ENCODE measurements around the gene TMEM170A. TPM values are rescaled to one million over a fixed set of nuclear protein-coding genes. Genes with fewer than 3 reads are reported as not detected.

TMEM170A gene
- total and polyA plus RNA-seq, 2 of the 13 experiments (the other 11 are each of a cell fraction or from before 2014, with no cell fraction given) = 35.7 to 39.7 TPM

GRCh38 chr16:75445298-75445697 is 19.2 kb downstream of the TMEM170A start:
- 77% methylated on average over 5 of the region's 5 CpGs for WGBS (ENCODE audit: low lambda C conversion rate)
- Histone ChIP-seq H2AFZ (ENCODE audit: low read length) (no peak overlapping the region), H3K27me3 (ENCODE audit: control insufficient read depth in 1 of 2, insufficient read depth in 2 of 2, low read length in 2 of 2) (no peaks in the 10 kb centered on the region), H3K79me2 (ENCODE audit: insufficient read depth, low read length) (peaks cover 6% of the 10 kb centered on the region), H3K4me1 (ENCODE audit: insufficient read depth, low read length) (peaks cover 15% of the 10 kb centered on the region), H3K4me2 (ENCODE audit: low read depth, low read length) (no peak overlapping the region), H3K36me3 (replicated peaks in 1 of 2; ENCODE audit: control insufficient read depth in 1 of 2, insufficient read depth in 2 of 2, low read length in 2 of 2) (peaks cover 5 to 33% of the 10 kb centered on the region in 2 experiments; a peak in 4 of 5 replicates), H3K9me3 (ENCODE audit: low read length) (no peaks in the 10 kb centered on the region), H3K27ac (ENCODE audit: extremely low read length, insufficient read depth, low read length) (no peak overlapping the region), H3K4me3 (replicated peaks in 1 of 3; ENCODE audit: insufficient read depth in 1 of 3, low read depth in 2 of 3, low read length in 3 of 3) (no peak overlapping the region), H3K9ac (ENCODE audit: insufficient read depth, low read depth, low read length) (no peak overlapping the region), H4K20me1 (ENCODE audit: insufficient read depth, low read length) (no peaks in the 10 kb centered on the region)
- ChIA-PET CTCF (ENCODE audit: low intra/inter-chr PET ratio, low total read pairs) (no interaction called here), POLR2A (interaction anchor here (1.9 kb wide), 1 partner anchor 12 kb away, joined by 6 read pairs; the partner anchor contains the start of gene CFDP1)
- ATAC-seq (no peak), FAIRE-seq (no peak), DNase-seq (ENCODE audit: low spot score) (no peak)
- TF ChIP-seq RAD51 (IDR thresholded peaks at IDR 0.05; ENCODE audit: borderline replicate concordance) (no peak), ZNF256 (CRISPR knock-in tag; conservative IDR thresholded peaks at IDR 0.05) (no peak), HIVEP1 (CRISPR knock-in tag; IDR thresholded peaks at IDR 0.05) (no peak), ASH2L (IDR thresholded peaks at IDR 0.05; ENCODE audit: insufficient read length, low read depth, low read length) (no peak), POLR2AphosphoS2 (IDR thresholded peaks at IDR 0.05; ENCODE audit: low read depth, low read length) (no peak), MTF1 (CRISPR knock-in tag; IDR thresholded peaks at IDR 0.05) (no peak), MAZ (IDR thresholded peaks at IDR 0.05; ENCODE audit: borderline replicate concordance, low read depth, low read length) (no peak), MAZ (CRISPR knock-in tag; IDR thresholded peaks at IDR 0.05; ENCODE audit: low read depth) (no peak), CEBPB (IDR thresholded peaks at IDR 0.05; ENCODE audit: borderline replicate concordance, low read depth, low read length) (no peak)
- no TSS peak for BruUV-seq (replicated peaks)
- in situ Hi-C loops (cut with HindIII; ENCODE audit: extremely low pct_ligation_motif_present, low pct_unique_long_range_greater_than_20kb) (no loop called here), intact Hi-C loops (cut with micrococcal nuclease; ENCODE audit: unreplicated experiment) (no loop called here)

- H3K27ac ChIP-seq (ENCODE audit: extremely low read length, insufficient read depth, low read length) = no peak overlapping the region
- 95% methylated on average over 3 of the region's 3 CpGs for WGBS (ENCODE audit: low lambda C conversion rate)
- no peaks in the 10 kb centered on the region for H3K79me2 ChIP-seq (ENCODE audit: insufficient read depth, low read length)
- H2AFZ ChIP-seq (ENCODE audit: low read length) = no peak overlapping the region
- FAIRE-seq (no peak), DNase-seq (ENCODE audit: low spot score) (no peak), ATAC-seq (no peak)
- H3K4me1 ChIP-seq (ENCODE audit: insufficient read depth, low read length) = peaks cover 15% of the 10 kb centered on the region
- intact Hi-C loops (cut with micrococcal nuclease; ENCODE audit: unreplicated experiment) = no loop called here
- no peak overlapping the region for H3K9ac ChIP-seq (ENCODE audit: insufficient read depth, low read depth, low read length)
- no peak overlapping the region for H3K4me2 ChIP-seq (ENCODE audit: low read depth, low read length)
- H3K27me3 ChIP-seq (ENCODE audit: control insufficient read depth in 1 of 2, insufficient read depth in 2 of 2, low read length in 2 of 2) = no peaks in the 10 kb centered on the region
- H3K9me3 ChIP-seq (ENCODE audit: low read length) = no peaks in the 10 kb centered on the region
- ChIA-PET POLR2A (interaction anchor here (1.9 kb wide), 1 partner anchor 10 kb away, joined by 6 read pairs; the partner anchor contains the start of gene CFDP1), CTCF (ENCODE audit: low intra/inter-chr PET ratio, low total read pairs) (no interaction called here)
- H3K36me3 ChIP-seq (replicated peaks in 1 of 2; ENCODE audit: control insufficient read depth in 1 of 2, insufficient read depth in 2 of 2, low read length in 2 of 2) = peaks cover 1 to 22% of the 10 kb centered on the region in 2 experiments; a peak in 3 of 5 replicates
- in situ Hi-C loops (cut with HindIII; ENCODE audit: extremely low pct_ligation_motif_present, low pct_unique_long_range_greater_than_20kb) = no loop called here
- TF ChIP-seq NR3C1 (CRISPR knock-in tag; IDR thresholded peaks at IDR 0.05) (no peak), ZNF18 (CRISPR knock-in tag; IDR thresholded peaks at IDR 0.05; ENCODE audit: insufficient replicate concordance) (no peak)
- TF ChIP-seq, protein P1, sequence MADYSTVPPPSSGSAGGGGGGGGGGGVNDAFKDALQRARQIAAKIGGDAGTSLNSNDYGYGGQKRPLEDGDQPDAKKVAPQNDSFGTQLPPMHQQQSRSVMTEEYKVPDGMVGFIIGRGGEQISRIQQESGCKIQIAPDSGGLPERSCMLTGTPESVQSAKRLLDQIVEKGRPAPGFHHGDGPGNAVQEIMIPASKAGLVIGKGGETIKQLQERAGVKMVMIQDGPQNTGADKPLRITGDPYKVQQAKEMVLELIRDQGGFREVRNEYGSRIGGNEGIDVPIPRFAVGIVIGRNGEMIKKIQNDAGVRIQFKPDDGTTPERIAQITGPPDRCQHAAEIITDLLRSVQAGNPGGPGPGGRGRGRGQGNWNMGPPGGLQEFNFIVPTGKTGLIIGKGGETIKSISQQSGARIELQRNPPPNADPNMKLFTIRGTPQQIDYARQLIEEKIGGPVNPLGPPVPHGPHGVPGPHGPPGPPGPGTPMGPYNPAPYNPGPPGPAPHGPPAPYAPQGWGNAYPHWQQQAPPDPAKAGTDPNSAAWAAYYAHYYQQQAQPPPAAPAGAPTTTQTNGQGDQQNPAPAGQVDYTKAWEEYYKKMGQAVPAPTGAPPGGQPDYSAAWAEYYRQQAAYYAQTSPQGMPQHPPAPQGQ (CRISPR knock-in tag; IDR thresholded peaks at IDR 0.05; ENCODE audit: borderline replicate concordance) = no peak
- H4K20me1 ChIP-seq (ENCODE audit: insufficient read depth, low read length) = no peaks in the 10 kb centered on the region
- H3K4me3 ChIP-seq (replicated peaks in 1 of 3; ENCODE audit: insufficient read depth in 1 of 3, low read depth in 2 of 3, low read length in 3 of 3) = no peak overlapping the region
- BruUV-seq (replicated peaks) = no TSS peak
Measured at GRCh38 chr16:75443298-75443697, 21.2 kb downstream of the TMEM170A start.
